ENCODE results near the gene SH3RF2.
"Not testable (repeated sequence)": the region's sequence is repeated elsewhere in the genome, so short reads cannot be mapped to it uniquely, and the experiment has no call there.

SH3RF2 gene

GRCh38 chr5:146006470-146007190 lies 70.3 kb downstream of the SH3RF2 start:
- DNase-seq (ENCODE audit: low read depth, low spot score): no peak

DNA sequence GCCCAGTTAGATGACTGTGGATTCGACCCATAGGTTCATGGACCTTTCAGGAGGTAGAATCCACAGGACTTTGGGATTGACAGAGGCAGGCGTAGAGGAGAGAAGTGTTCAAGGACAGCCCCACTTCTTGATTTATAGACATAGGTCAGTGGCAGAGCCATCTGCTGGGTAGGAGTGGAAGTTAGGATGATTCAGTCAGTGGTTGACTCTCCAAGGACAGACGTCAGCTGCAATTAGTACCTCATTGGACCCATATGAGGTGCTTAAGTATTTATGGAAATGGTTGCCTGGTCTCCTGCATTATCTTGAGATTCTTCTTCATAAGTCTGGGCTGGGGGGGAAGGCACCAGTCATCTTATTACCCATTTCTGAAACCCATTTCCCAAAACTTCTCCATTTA lies 70.9 kb downstream of the SH3RF2 start:
- no peak for DNase-seq (ENCODE audit: low read depth, low spot score)

- no peak for DNase-seq (ENCODE audit: low read depth, low spot score)
Observed at GRCh38 chr5:146007989-146008388, 71.6 kb downstream of the SH3RF2 start.

DNA sequence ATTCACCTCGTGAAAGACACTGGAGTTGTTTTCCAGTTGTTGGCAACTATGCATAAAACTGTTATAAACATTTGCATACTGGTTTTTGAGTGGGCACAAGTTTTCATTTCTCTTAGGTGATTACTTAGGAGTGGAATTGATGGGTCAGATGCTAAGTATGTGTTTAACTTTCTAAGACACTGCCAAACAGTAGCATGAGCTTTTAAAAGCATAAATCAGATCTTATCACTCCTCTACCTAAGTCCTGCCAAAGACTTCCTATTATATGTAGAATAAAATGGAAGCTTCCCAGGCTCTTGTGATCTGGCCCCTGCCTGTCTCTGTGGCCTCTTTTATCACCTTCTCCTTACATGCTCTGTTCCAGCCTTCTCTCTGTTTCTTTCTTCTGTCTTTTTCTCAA lies 72.6 kb downstream of the SH3RF2 start:
- no peak for DNase-seq (ENCODE audit: low read depth, low spot score)

DNA sequence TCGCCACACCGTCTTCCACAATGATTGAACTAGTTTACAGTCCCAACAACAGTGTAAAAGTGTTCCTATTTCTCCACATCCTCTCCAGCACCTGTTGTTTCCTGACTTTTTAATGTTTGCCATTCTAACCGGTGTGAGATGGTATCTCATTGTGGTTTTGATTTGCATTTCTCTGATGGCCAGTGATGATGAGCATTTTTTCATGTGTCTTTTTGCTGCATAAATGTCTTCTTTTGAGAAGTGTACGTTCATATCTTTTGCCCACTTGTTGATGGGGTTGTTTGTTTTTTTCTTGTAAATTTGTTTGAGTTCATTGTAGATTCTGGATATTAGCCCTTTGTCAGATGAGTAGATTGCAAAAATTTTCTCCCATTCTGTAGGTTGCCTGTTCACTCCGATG lies 74.1 kb downstream of the SH3RF2 start:
- not testable (repeated sequence) for DNase-seq (ENCODE audit: low read depth, low spot score)

- no peak for DNase-seq (ENCODE audit: low read depth, low spot score)
Observed at GRCh38 chr5:146013761-146014160, 77.4 kb downstream of the SH3RF2 start.

DNA sequence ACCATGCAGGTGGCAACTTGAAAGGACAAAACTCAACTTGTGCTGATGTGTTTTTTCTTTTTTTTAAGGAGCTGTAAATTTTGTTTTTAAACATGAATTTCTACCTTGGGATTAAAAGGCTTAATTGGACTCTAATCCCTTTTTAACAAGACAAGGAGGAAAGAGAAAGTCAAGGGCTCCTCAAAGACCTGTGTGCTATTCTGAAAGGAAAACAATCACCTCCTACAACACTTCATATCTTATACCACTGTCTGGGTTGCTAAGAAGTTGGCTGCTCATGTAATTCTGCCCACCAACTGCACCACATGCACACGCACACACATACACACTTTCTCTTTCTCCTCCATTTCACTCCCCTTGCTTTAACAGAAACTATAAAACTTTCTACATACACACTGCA lies 78.6 kb downstream of the SH3RF2 start:
- DNase-seq (ENCODE audit: low read depth, low spot score): no peak

DNA sequence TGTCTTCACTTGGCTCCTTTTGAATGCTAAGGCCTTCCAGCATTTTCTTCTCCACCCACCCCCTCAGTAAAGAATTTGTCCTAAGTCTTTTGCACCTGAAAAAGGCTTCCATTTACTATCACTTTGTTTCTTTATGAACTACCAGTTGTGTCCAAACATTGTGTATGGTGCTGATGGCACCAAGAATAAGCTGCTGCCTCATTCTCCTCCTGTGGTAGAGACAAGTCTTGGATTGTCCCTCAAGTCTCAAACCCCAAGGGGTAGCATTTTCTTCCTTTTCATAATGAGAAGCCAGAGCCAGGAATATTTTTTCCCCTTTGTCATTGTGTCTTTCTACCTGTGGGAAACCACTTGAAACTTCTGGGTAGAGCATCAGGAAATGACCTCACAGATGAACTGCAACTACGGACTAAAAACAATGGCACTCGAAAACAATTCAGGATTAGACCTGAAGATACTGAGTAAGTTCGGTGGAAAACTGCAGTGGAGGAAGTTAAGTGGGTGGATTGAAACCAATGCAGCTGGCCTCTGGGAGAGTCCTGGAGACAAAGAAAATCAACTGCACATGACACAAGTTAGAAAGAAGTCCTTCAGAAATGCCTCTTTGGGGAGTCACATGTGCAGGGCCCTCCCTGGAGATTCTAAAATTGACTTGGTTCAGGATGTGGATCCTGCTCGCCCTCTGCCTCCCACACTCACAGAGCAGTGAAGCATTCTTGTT lies 80.5 kb downstream of the SH3RF2 start:
- DNase-seq (ENCODE audit: low read depth, low spot score): no peak

- DNase-seq (ENCODE audit: low read depth, low spot score): no peak
Observed at GRCh38 chr5:146018514-146019375, 82.4 kb downstream of the SH3RF2 start.

DNA sequence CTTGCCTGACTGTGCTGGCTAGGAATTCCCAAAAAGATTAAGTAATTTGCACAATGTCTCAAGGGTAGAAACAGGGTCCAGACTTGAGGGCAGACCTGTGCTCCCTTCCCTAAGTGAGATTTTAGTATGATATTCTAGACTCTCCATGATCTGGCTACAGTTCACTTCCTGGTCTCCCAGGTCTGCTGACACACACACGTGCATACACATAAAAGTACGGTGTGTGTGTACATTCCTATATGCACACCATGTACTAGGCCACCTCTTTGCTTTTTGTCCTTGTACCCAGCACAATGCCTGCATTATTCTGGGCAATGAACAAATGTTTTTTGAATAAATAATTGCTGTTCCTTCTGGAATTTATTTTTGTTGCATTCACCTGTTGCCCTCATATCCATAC lies 83.7 kb downstream of the SH3RF2 start:
- DNase-seq (ENCODE audit: low read depth, low spot score): no peak

DNA sequence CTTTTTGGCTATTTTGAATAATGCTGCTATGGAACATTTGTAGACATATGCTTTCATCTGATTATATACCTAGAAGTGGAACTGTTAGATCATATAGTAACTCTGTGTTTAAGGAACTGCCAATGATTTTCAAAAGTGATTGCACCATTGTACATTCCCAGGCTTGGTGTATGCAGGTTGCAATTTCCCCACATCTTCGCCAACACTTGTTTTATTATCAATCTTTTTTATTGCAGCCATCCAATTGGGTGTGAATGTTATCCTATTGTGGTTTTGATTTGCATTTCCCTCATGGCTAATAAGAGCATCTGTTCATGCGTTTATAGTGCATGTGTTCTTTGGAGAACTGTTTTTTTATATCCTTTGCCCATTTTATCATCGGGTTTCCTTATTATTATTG lies 87.7 kb downstream of the SH3RF2 start:
- DNase-seq (ENCODE audit: low read depth, low spot score): no peak

DNA sequence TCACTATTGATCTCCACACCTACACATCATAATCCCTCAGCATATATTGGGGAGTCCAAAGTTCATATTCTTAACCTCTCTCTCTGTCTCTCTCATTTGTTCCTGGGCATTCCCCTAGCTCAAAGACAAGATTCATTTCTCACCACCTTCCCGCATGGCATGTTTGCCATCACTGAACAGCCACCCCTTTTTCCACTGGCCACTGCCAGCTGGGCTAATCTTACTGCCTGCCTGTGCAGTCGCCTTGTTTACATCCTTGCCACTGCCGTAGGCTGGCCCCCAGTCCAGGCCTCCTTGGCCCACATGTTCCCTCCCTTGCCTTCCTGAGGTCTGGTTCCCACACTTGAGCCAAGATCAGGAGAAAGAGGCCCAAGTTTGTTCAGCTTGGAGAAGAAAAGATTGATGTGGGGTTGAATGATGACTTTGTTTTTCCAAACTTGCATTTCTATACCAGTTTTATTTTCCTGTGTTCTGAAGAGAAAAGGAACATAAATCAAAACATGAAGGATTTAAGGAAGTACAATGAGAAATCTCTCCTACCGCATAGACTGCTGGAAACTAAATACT lies 88.8 kb downstream of the SH3RF2 start:
- DNase-seq (ENCODE audit: low read depth, low spot score): peak; percentile 45

GRCh38 chr5:146025681-146026080 lies 89.3 kb downstream of the SH3RF2 start:
- no peak for DNase-seq (ENCODE audit: low read depth, low spot score)

- DNase-seq (ENCODE audit: low read depth, low spot score): no peak
Observed at GRCh38 chr5:146026307-146027010, 90.1 kb downstream of the SH3RF2 start.

- DNase-seq (ENCODE audit: low read depth, low spot score): peak; percentile 36
Observed at GRCh38 chr5:146027751-146028150, 91.4 kb downstream of the SH3RF2 start.

- DNase-seq (ENCODE audit: low read depth, low spot score): no peak
Observed at GRCh38 chr5:146032911-146033310, 96.5 kb downstream of the SH3RF2 start.

DNA sequence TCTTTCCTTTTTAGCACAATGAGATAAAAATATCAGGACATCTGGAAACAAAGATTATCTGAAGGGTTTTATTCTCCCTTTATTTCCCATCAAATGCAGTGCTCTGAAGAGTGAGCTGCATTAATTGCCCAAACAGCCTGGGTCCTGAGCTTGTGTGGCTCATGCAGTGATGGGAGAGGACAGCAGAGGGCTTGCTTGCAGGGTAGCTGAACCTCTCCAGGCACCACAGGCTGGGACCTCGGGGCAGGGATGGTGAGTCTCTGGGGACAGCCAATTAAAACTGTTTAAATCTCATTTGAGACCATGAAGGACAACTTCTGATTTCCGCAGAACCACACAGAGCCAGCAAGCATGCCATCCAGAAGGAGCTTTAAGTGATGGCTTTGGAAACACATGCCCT lies 97.7 kb downstream of the SH3RF2 start:
- DNase-seq (ENCODE audit: low read depth, low spot score): no peak

DNA sequence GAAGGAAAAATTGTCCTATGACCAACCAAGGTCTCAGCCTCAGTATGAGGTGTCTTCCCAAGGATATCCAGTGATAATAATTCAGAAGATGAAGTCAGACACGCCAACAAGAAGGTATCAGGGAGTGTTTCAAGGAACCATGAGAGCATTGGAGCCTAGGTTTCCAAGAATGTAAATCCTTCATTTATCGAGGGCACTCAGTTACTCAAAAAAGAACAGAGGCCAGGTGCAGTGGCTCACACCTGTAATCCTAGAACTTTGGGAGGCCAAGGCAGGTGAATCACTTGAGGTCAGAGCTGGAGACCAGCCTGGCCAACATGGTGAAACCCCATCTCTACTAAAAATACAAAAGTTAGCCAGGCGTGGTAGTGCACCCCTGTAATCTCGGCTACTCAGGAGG lies 98.2 kb downstream of the SH3RF2 start:
- no peak for DNase-seq (ENCODE audit: low read depth, low spot score)

DNA sequence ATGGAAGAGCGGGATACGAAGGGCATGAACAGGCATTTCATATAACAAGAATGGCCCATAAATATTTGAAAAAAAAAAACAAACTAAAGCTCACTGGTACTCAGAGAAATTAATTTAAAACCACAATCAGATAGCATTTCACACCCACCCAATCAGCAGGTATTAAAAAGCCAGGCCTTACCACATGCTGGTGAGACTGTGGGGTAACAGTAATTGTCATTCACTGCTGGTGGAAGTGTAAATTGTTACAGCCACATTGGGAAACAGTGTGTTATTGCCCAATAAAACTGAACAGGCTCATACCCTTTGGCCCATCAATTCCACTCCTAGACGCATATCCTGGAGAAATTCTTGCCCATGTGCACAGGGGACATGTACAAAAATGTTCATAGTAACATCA lies 103.0 kb downstream of the SH3RF2 start:
- DNase-seq (ENCODE audit: low read depth, low spot score): no peak

DNA sequence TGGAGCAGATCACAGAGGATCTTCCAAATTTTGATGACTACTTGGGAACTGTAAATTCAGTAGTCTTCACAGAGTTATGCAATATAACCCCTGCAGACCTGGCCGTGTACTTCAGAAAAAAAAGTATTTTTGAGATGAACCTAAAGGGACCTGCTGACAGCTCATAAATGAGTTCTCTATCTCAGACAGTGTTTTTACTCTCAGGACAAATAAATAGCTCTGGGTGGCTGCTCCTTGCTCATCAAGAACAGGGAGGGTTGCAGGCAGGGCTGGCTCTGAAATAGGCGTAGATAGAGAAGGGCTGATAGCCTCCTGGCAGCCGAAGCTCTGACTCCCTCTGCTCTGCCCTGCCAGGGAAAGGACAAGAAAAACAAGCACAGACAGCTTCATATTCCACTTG lies 104.1 kb downstream of the SH3RF2 start:
- no peak for DNase-seq (ENCODE audit: low read depth, low spot score)

DNA sequence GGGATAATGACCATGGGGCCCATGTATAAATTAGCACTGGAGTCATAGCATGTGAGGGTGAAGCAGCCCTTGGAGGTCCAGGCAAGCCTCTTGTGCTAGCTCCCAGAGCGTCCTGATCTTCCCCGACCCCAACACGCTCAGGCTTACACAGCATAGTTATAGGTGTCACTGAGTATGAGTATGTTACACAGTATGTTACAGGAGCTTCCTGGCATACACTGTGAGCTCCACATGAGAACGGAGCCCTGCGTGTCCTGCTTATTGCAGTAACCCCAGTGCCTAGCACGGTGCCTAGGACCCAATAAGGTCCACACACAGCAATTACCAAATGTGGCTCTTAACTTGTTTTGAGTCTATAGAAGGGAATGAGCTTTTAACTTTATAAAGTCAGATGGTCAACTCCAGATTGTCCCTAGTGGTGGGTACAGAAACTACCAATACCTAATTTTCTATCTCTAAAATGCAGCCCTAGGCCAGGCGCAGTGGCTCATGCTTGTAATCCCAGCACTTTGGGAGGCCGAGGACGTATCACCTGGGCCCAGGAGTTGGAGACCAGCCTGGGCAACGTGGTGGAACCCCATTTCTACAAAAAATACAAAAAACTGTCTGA lies 104.9 kb downstream of the SH3RF2 start:
- no peak for DNase-seq (ENCODE audit: low read depth, low spot score)
